ENCODE data around the gene B3GNT4.
"Not testable (repeated sequence)": the region's sequence is repeated elsewhere in the genome, so short reads cannot be mapped to it uniquely, and the experiment has no call there.

B3GNT4 gene

GRCh38 chr12:122203301-122204166, at the start of gene B3GNT4:
TSS of gene B3GNT4 (plus strand) at chr12:122203709. CDS start at chr12:122204619, 910 bp downstream.
- peak; percentile 50 for DNase-seq (ENCODE audit: low spot score)

GRCh38 chr12:122155705-122156104, 47.8 kb upstream of the B3GNT4 start:
- DNase-seq (ENCODE audit: low spot score): no peak

GRCh38 chr12:122158700-122159285, 44.7 kb upstream of the B3GNT4 start:
- DNase-seq (ENCODE audit: low spot score): no peak

GRCh38 chr12:122159882-122160281, 43.6 kb upstream of the B3GNT4 start:
- DNase-seq (ENCODE audit: low spot score): no peak

- no peak for DNase-seq (ENCODE audit: low spot score)
These were observed 42.7 kb upstream of the B3GNT4 start for GRCh38 chr12:122160761-122161160.

- peak; percentile 41 for DNase-seq (ENCODE audit: low spot score)
These were observed 41.8 kb upstream of the B3GNT4 start for GRCh38 chr12:122161682-122162081.

GRCh38 chr12:122162976-122163375, 40.5 kb upstream of the B3GNT4 start:
- no peak for DNase-seq (ENCODE audit: low spot score)

- DNase-seq (ENCODE audit: low spot score): peak; percentile 86
These were observed 36.8 kb upstream of the B3GNT4 start for GRCh38 chr12:122166422-122167349.

GRCh38 chr12:122167356-122167925, 36.1 kb upstream of the B3GNT4 start:
- DNase-seq (ENCODE audit: low spot score): no peak

GRCh38 chr12:122168492-122168891, 35.0 kb upstream of the B3GNT4 start:
- no peak for DNase-seq (ENCODE audit: low spot score)

GRCh38 chr12:122171399-122171798, 32.1 kb upstream of the B3GNT4 start:
- DNase-seq (ENCODE audit: low spot score): no peak

GRCh38 chr12:122172262-122172939, 31.1 kb upstream of the B3GNT4 start:
- DNase-seq (ENCODE audit: low spot score): no peak

- no peak for DNase-seq (ENCODE audit: low spot score)
These were observed 29.2 kb upstream of the B3GNT4 start, which contains the start of gene IL31 for GRCh38 chr12:122174155-122174845. TSS of gene IL31 (minus strand) at chr12:122174221. CDS start at chr12:122174172, 49 bp downstream.

- DNase-seq (ENCODE audit: low spot score): not testable (repeated sequence)
These were observed 27.0 kb upstream of the B3GNT4 start for GRCh38 chr12:122176473-122176872.

GRCh38 chr12:122182887-122183587, 20.5 kb upstream of the B3GNT4 start, which contains the start of gene LRRC43:
TSS of gene LRRC43 (plus strand) at chr12:122183123. CDS start at chr12:122183145, 22 bp downstream.
- no peak for DNase-seq (ENCODE audit: low spot score)

- DNase-seq (ENCODE audit: low spot score): no peak
These were observed 19.9 kb upstream of the B3GNT4 start for GRCh38 chr12:122183588-122183940.

- no peak for DNase-seq (ENCODE audit: low spot score)
These were observed 19.0 kb upstream of the B3GNT4 start for GRCh38 chr12:122184517-122184916.

- DNase-seq (ENCODE audit: low spot score): no peak
These were observed 18.4 kb upstream of the B3GNT4 start for GRCh38 chr12:122185079-122185478.

GRCh38 chr12:122185494-122186082, 17.9 kb upstream of the B3GNT4 start:
- no peak for DNase-seq (ENCODE audit: low spot score)

GRCh38 chr12:122187466-122187865, 16.0 kb upstream of the B3GNT4 start:
- DNase-seq (ENCODE audit: low spot score): no peak
